Activated naive CD4-positive, alpha-beta T cell treated with anti-CD3 and anti-CD28 coated beads, Interleukin-2, amount 10 ng/mL, durations not matched to agents 7 days and 5 days (primary cell): Measurements from ENCODE around the gene SMIM29.

Experiments used
- CTCF ChIA-PET: fragments of 350-600 bp; sonication (Branson Sonifier 250); formaldehyde crosslinking; loops from one replicate; lab custom pipeline; 2021; ENCODE audit warnings: antibody characterized with exemption; lab: Charles Lee
- DNase-seq: peaks from one replicate; pipeline ENCODE4 v3.0.0-alpha.2; 2020
- H3K27ac Mint-ChIP-seq: one replicate; pipeline ENCODE4 v1.8.0; 2021; ENCODE audit warnings: mild to moderate bottlenecking, moderate library complexity, mixed read lengths
- H3K27me3 Mint-ChIP-seq: one replicate; pipeline ENCODE4 v1.8.0; 2021; ENCODE audit warnings: mild to moderate bottlenecking, mixed read lengths
- H3K36me3 Mint-ChIP-seq: one replicate; pipeline ENCODE4 v1.8.0; 2021; ENCODE audit warnings: mixed read lengths
- H3K4me1 Mint-ChIP-seq: one replicate; pipeline ENCODE4 v1.8.0; 2021; ENCODE audit warnings: mixed read lengths
- H3K4me3 Mint-ChIP-seq: one replicate; pipeline ENCODE4 v1.8.0; 2021; ENCODE audit warnings: mild to moderate bottlenecking, moderate library complexity, mixed read lengths
- H3K9me3 Mint-ChIP-seq: one replicate; pipeline ENCODE4 v1.8.0; 2021; ENCODE audit warnings: mixed read lengths

SMIM29 gene

DNA sequence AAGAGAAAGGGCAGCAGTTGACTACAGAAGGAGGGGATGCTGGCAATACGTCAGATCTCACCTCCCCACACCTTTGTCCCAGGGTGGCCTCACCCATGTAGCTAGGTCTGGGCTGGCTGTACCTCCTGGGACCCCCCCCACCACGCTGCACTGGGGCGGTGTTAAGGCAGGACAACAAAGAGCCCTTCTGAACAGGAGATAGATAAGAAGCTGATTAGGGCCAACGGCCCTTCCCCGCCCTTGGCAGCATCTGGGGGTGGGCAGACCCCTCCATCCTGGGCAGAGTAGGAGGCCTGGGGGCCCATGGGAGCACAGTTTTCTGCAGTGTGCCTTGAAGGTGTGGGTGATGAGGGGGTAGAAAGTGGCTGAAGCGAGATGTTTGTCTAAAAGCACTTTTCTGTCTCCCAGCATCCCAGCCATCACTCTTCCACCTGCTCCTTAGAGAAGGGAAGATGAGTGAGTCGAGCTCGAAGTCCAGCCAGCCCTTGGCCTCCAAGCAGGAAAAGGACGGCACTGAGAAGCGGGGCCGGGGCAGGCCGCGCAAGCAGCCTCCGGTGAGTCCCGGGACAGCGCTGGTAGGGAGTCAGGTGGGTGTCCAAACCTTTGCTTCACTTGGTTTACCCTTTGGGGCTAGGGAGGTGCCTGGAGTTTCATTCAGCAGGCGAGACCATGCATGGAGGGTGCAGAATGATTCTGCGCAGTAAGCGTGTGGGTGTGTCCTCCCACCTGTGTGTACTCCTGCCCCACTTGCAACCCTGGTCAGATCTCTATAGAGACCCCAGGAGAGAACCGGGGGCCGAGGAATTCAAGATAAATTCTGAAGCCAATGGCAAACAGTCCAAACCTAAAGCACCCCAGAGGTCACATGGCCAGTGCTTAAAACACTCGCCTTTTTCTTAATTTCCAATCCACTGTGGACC is 8.2 kb downstream of the SMIM29 start:
- DNase-seq: no peak
- Mint-ChIP-seq H3K27me3 (no peaks in the 10 kb centered on the region), H3K4me3 (no peak overlapping the region), H3K9me3 (no peaks in the 10 kb centered on the region), H3K4me1 (peaks cover 72% of the 10 kb centered on the region), H3K36me3 (peaks cover 52% of the 10 kb centered on the region), H3K27ac (peak overlapping the region; percentile 67)
- CTCF ChIA-PET: interaction anchor here (1.3 to 2.8 kb wide), 2 partner anchors 44 to 77 kb away, joined by 5 to 10 read pairs; no protein-coding TSS in a partner anchor

GRCh38 chr6:34239893-34240292 is 8.9 kb downstream of the SMIM29 start:
- CTCF ChIA-PET: interaction anchor here (1.3 to 2.8 kb wide), 2 partner anchors 44 to 76 kb away, joined by 5 to 10 read pairs; no protein-coding TSS in a partner anchor
- H3K27me3 Mint-ChIP-seq: no peaks in the 10 kb centered on the region
- H3K27ac Mint-ChIP-seq: no peak overlapping the region
- H3K4me1 Mint-ChIP-seq: peaks cover 65% of the 10 kb centered on the region
- no peak overlapping the region for H3K4me3 Mint-ChIP-seq
- H3K36me3 Mint-ChIP-seq: peaks cover 46% of the 10 kb centered on the region
- no peaks in the 10 kb centered on the region for H3K9me3 Mint-ChIP-seq
- DNase-seq: no peak

GRCh38 chr6:34239500-34239825 is 9.3 kb downstream of the SMIM29 start:
- no peaks in the 10 kb centered on the region for H3K9me3 Mint-ChIP-seq
- CTCF ChIA-PET: interaction anchor here (1.3 to 2.8 kb wide), 2 partner anchors 43 to 76 kb away, joined by 5 to 10 read pairs; no protein-coding TSS in a partner anchor
- DNase-seq: no peak
- H3K36me3 Mint-ChIP-seq: peaks cover 45% of the 10 kb centered on the region
- peak overlapping the region; percentile 97 for H3K27ac Mint-ChIP-seq
- peak overlapping the region; percentile 91 for H3K4me3 Mint-ChIP-seq
- H3K27me3 Mint-ChIP-seq: no peaks in the 10 kb centered on the region
- peaks cover 64% of the 10 kb centered on the region for H3K4me1 Mint-ChIP-seq

- Mint-ChIP-seq H3K9me3 (no peaks in the 10 kb centered on the region), H3K36me3 (peaks cover 44% of the 10 kb centered on the region), H3K27ac (peak overlapping the region; percentile 97), H3K27me3 (no peaks in the 10 kb centered on the region), H3K4me3 (peak overlapping the region; percentile 91), H3K4me1 (peaks cover 64% of the 10 kb centered on the region)
- CTCF ChIA-PET: no interaction called here
- DNase-seq: no peak
Observed at GRCh38 chr6:34238585-34239499, 10.0 kb downstream of the SMIM29 start.

- no peaks in the 10 kb centered on the region for H3K27me3 Mint-ChIP-seq
- peak; percentile 86 for DNase-seq
- peak overlapping the region; percentile 97 for H3K27ac Mint-ChIP-seq
- CTCF ChIA-PET: interaction anchor here (1.9 kb wide), 1 partner anchor 41 kb away, joined by 10 read pairs; no protein-coding TSS in a partner anchor
- H3K36me3 Mint-ChIP-seq: peaks cover 39% of the 10 kb centered on the region
- no peaks in the 10 kb centered on the region for H3K9me3 Mint-ChIP-seq
- H3K4me1 Mint-ChIP-seq: peaks cover 55% of the 10 kb centered on the region
- peak overlapping the region; percentile 91 for H3K4me3 Mint-ChIP-seq
Observed at GRCh38 chr6:34237722-34238584, 10.9 kb downstream of the SMIM29 start.

DNA sequence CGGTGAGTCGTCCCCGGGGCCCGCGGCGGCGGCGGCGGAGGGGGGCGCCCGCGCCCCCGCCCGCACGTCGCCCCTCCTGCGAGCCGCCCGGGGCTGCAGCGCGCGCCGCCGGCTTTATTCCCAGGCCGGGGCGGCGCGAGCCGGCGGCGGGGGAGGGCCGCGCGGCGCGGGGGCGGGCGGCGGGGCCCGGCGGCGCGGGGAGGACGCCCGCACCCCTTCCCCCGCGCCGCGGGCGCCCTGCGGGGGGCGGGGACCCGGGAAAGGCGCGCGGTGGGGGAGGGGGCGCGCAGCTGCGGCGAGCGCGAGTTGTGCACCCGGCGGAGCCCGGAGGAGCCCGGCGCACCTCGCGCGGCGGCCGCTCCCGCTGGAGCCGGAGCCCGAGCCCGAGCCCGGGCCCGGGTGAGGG is 11.5 kb downstream of the SMIM29 start:
- CTCF ChIA-PET: interaction anchor here (0.8 to 1.9 kb wide), 2 partner anchors 10 to 41 kb away, joined by 3 to 10 read pairs; no protein-coding TSS in a partner anchor
- H3K4me1 Mint-ChIP-seq: peaks cover 49% of the 10 kb centered on the region
- H3K4me3 Mint-ChIP-seq: no peak overlapping the region
- peak; percentile 55 for DNase-seq
- H3K27me3 Mint-ChIP-seq: no peaks in the 10 kb centered on the region
- H3K27ac Mint-ChIP-seq: no peak overlapping the region
- no peaks in the 10 kb centered on the region for H3K9me3 Mint-ChIP-seq
- H3K36me3 Mint-ChIP-seq: peaks cover 33% of the 10 kb centered on the region

DNA sequence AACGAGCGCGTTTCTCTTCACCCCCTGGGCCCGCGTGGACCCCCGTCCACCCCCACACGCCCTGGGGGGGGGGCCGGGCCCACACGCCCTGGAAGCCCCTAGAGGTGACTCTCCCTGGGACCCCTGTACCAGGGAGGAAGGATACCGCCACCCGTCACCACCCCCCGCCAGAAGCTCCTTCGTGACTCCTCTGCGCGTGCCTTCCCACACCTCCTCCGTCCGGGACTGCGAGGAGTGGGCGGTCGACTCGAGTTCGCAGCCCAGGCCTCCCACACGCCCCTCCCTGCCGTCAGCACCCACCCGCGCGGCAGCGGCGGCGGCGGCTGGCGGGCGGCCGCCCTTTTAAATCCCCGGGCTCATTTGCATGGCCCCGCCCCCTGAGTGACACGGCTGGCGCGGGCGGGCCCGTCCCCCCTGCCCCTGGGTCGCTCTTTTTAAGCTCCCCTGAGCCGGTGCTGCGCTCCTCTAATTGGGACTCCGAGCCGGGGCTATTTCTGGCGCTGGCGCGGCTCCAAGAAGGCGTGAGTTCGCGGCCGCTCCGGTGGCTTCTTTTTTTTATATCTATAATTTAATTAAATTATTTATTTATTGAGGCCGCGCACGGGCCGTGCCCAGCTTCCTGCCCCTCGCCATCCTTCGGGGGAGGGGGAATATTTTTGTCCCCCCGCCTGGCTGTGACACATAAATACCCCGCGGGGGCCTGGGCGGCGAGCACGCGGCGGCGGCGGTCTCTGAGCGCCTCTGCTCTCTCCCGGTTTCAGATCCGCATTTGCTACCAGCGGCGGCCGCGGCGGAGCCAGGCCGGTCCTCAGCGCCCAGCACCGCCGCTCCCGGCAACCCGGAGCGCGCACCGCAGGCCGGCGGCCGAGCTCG is 12.1 kb downstream of the SMIM29 start, which contains the start of gene HMGA1:
Gene HMGA1, plus strand, starts transcription at position 431 of the 873 bp plus-strand sequence. CDS start 3,908 bp downstream, outside the sequence.
- no peaks in the 10 kb centered on the region for H3K27me3 Mint-ChIP-seq
- peaks cover 28% of the 10 kb centered on the region for H3K36me3 Mint-ChIP-seq
- no peaks in the 10 kb centered on the region for H3K9me3 Mint-ChIP-seq
- H3K4me1 Mint-ChIP-seq: peaks cover 42% of the 10 kb centered on the region
- CTCF ChIA-PET: interaction anchor here (0.8 to 1.9 kb wide), 3 partner anchors 9 to 40 kb away, joined by 3 to 10 read pairs (median 3); no protein-coding TSS in a partner anchor
- H3K4me3 Mint-ChIP-seq: peak within 1 kb of the TSS; percentile 88
- H3K27ac Mint-ChIP-seq: peak within 1 kb of the TSS; percentile 95
- DNase-seq: peak; percentile 92

GRCh38 chr6:34236131-34236442 is 12.7 kb downstream of the SMIM29 start:
- DNase-seq: peak; percentile 68
- no peaks in the 10 kb centered on the region for H3K9me3 Mint-ChIP-seq
- peak overlapping the region; percentile 95 for H3K27ac Mint-ChIP-seq
- H3K4me3 Mint-ChIP-seq: peak overlapping the region; percentile 88
- peaks cover 22% of the 10 kb centered on the region for H3K36me3 Mint-ChIP-seq
- CTCF ChIA-PET: interaction anchor here (0.8 to 1.9 kb wide), 2 partner anchors 12 to 39 kb away, joined by 3 to 10 read pairs; no protein-coding TSS in a partner anchor
- peaks cover 37% of the 10 kb centered on the region for H3K4me1 Mint-ChIP-seq
- H3K27me3 Mint-ChIP-seq: no peaks in the 10 kb centered on the region

GRCh38 chr6:34235307-34236130 is 13.3 kb downstream of the SMIM29 start:
- Mint-ChIP-seq H3K4me3 (peak overlapping the region; percentile 88), H3K27me3 (no peaks in the 10 kb centered on the region), H3K36me3 (peaks cover 17% of the 10 kb centered on the region), H3K27ac (peak overlapping the region; percentile 95), H3K4me1 (peaks cover 31% of the 10 kb centered on the region), H3K9me3 (no peaks in the 10 kb centered on the region)
- CTCF ChIA-PET: no interaction called here
- peak; percentile 77 for DNase-seq

DNA sequence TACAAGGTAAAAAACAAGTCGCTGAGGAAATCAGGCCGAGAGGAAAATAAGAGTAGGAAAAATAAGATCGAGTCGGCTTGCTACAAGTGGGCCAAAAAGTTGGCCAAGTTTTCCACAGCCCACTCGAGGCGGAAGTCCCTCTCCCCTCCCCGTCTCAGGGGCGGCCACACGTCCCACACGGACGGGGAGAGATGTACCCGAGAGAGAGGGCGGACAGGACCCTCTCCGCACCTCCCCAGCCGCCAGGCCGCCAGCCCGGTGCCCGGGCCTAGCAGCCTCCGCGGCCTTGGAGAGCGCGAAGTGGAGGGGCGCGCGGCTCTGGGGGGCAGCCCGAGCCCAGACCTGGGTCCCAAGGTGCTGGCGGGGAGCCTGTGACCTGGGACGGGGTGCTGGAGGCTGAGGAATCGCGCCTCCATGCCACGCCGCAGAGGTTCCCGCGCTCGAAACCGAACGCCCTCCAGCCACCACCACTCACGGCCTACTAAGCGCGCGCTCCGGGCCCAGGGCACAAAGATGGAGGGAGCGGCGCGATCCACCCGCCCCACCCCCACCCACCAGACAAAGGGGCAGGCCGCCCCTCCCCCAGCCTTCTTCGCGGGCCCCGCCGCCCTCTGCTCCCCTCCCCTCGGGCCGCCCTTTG is 14.0 kb downstream of the SMIM29 start:
- Mint-ChIP-seq H3K27me3 (no peaks in the 10 kb centered on the region), H3K4me3 (peak overlapping the region; percentile 53), H3K36me3 (peaks cover 11% of the 10 kb centered on the region), H3K27ac (peak overlapping the region; percentile 83), H3K4me1 (peaks cover 25% of the 10 kb centered on the region), H3K9me3 (no peaks in the 10 kb centered on the region)
- CTCF ChIA-PET: no interaction called here
- DNase-seq: no peak

GRCh38 chr6:34233867-34234266 is 14.9 kb downstream of the SMIM29 start:
- DNase-seq: no peak
- H3K27me3 Mint-ChIP-seq: no peaks in the 10 kb centered on the region
- peaks cover 7% of the 10 kb centered on the region for H3K36me3 Mint-ChIP-seq
- CTCF ChIA-PET: no interaction called here
- peak overlapping the region; percentile 83 for H3K27ac Mint-ChIP-seq
- no peaks in the 10 kb centered on the region for H3K9me3 Mint-ChIP-seq
- H3K4me1 Mint-ChIP-seq: peaks cover 21% of the 10 kb centered on the region
- peak overlapping the region; percentile 53 for H3K4me3 Mint-ChIP-seq
